PC-3 (cell line): ENCODE results near the gene VASN. TPM values are rescaled to one million over a fixed set of nuclear protein-coding genes. Genes with fewer than 3 reads are reported as not detected.

ENCODE experiments used
- ATAC-seq: fragments of 200-7000 bp; cut with Tn5 transposase; 2 replicates; pipeline ENCODE4 v1.9.1; 2020; ENCODE audit warnings: mild to moderate bottlenecking, moderate library complexity
- BruUV-seq: library from RNA; stranded (reverse); fragments of 400-500 nt; replicated peaks from 2 replicates; lab custom pipeline; 2021; lab: Mats Ljungman, UMichigan
- CTCF ChIA-PET: fragments of 300-600 bp; sonication (Branson Sonifier 250); formaldehyde crosslinking; loops from one replicate; lab custom pipeline; 2022; ENCODE audit warnings: antibody characterized with exemption; lab: Charles Lee
- POLR2A ChIA-PET: fragments of 300-600 bp; sonication (Branson Sonifier 250); formaldehyde crosslinking; loops from one replicate; lab custom pipeline; 2022; ENCODE audit warnings: antibody characterized with exemption; ENCODE audit not compliant: unreplicated experiment; lab: Charles Lee
- DNase-seq: peaks from one replicate; pipeline ENCODE4 v3.0.0-alpha.2; 2015
- H2AFZ ChIP-seq: fragments of 300-600 bp; sonication (generic); 2 replicates; pipeline ENCODE4 v1.6.0; 2016; ENCODE audit warnings: antibody characterized with exemption, low read length
- H3F3A ChIP-seq: fragments of 300-600 bp; sonication (generic); one replicate; pipeline ENCODE4 v1.6.0; 2017; ENCODE audit warnings: antibody characterized with exemption, low read length, control low read depth, mild to moderate bottlenecking; ENCODE audit not compliant: unreplicated experiment
- H3K27ac ChIP-seq: fragments of 300-600 bp; sonication (generic); 2 replicates; pipeline ENCODE4 v1.5.1; 2016; ENCODE audit warnings: mild to moderate bottlenecking, low read length
- H3K27me3 ChIP-seq: fragments of 300-600 bp; sonication (generic); 2 replicates; pipeline ENCODE4 v1.6.1; 2016; ENCODE audit warnings: low read length, mixed read lengths
- H3K36me3 ChIP-seq: fragments of 300-600 bp; sonication (generic); 2 replicates; pipeline ENCODE4 v1.6.1; 2016; ENCODE audit warnings: low read depth, mixed run types, low read length, mixed read lengths
- H3K4me1 ChIP-seq: fragments of 300-600 bp; sonication (generic); 2 replicates; pipeline ENCODE4 v1.5.1; 2016; ENCODE audit warnings: low read length; ENCODE audit not compliant: insufficient read depth
- H3K4me2 ChIP-seq: fragments of 300-600 bp; sonication (generic); 2 replicates; pipeline ENCODE4 v1.6.0; 2016; ENCODE audit warnings: low read length
- H3K4me3 ChIP-seq: fragments of 300-600 bp; sonication (generic); 2 replicates; pipeline ENCODE4 v1.5.1; 2016; ENCODE audit warnings: mild to moderate bottlenecking, low read length, mixed read lengths
- H3K79me2 ChIP-seq: fragments of 300-600 bp; sonication (generic); 2 replicates; pipeline ENCODE4 v1.6.1; 2017; ENCODE audit warnings: low read length, mixed read lengths
- H3K9ac ChIP-seq: fragments of 300-600 bp; sonication (generic); 2 replicates; pipeline ENCODE4 v1.6.0; 2016; ENCODE audit warnings: mild to moderate bottlenecking, low read length
- H3K9me2 ChIP-seq: fragments of 300-600 bp; sonication (generic); replicated peaks from 2 replicates; pipeline ENCODE4 v1.6.1; 2016; ENCODE audit warnings: mixed run types, low read length, mixed read lengths
- H3K9me3 ChIP-seq: fragments of 300-600 bp; sonication (generic); 2 replicates; pipeline ENCODE4 v1.6.1; 2016; ENCODE audit warnings: low read length, mixed read lengths
- H4K20me1 ChIP-seq: fragments of 300-600 bp; sonication (generic); 2 replicates; pipeline ENCODE4 v1.6.1; 2016; ENCODE audit warnings: low read length, mixed read lengths
- CTCF ChIP-seq: fragments of 300-600 bp; sonication (generic); conservative IDR thresholded peaks from 2 replicates; pipeline ENCODE4 v1.5.1; 2017; ENCODE audit warnings: antibody characterized with exemption, low read depth, mild to moderate bottlenecking, low read length
- EZH2 ChIP-seq: fragments of 300-600 bp; sonication (generic); IDR thresholded peaks from one replicate; pipeline ENCODE4 v1.6.1; 2017; ENCODE audit warnings: antibody characterized with exemption, mild to moderate bottlenecking, low read length; ENCODE audit not compliant: unreplicated experiment
- EZH2phosphoT487 ChIP-seq: fragments of 300-600 bp; sonication (generic); IDR thresholded peaks from 2 replicates; pipeline ENCODE4 v1.6.1; 2018; ENCODE audit warnings: mild to moderate bottlenecking, antibody characterized with exemption, low read length, borderline replicate concordance
- intact Hi-C: fragments of 100-400 bp; cut with micrococcal nuclease; formaldehyde crosslinking; loops from 2 replicates; pipeline ENCODE4 v1.9.0; 2023
- total RNA-seq: library from RNA; depleted of rRNA; stranded (reverse); fragments of >200 nt; gene quantifications from 2 replicates; pipeline ENCODE4 v1.2.3, GENCODE V29; 2014

VASN gene
- total RNA-seq, 1 experiment from 2014 or later, result 12.2 TPM

- ChIA-PET CTCF (no interaction called here), POLR2A (no interaction called here)
- ATAC-seq, result no peak
- no TSS peak for BruUV-seq
- Histone ChIP-seq H3K27ac (no peak overlapping the region), H2AFZ (no peak overlapping the region), H3K4me2 (no peak overlapping the region), H3K79me2 (no peaks in the 10 kb centered on the region), H3K9me3 (no peaks in the 10 kb centered on the region), H3F3A (no peaks in the 10 kb centered on the region), H3K4me3 (no peak overlapping the region), H3K9me2 (no peaks in the 10 kb centered on the region), H3K4me1 (no peaks in the 10 kb centered on the region), H3K9ac (no peak overlapping the region), H3K27me3 (no peaks in the 10 kb centered on the region), H4K20me1 (no peaks in the 10 kb centered on the region), H3K36me3 (no peaks in the 10 kb centered on the region)
- no peak for DNase-seq
- TF ChIP-seq EZH2 (no peak), CTCF (no peak), EZH2phosphoT487 (no peak)
- intact Hi-C loops, result no loop called here
Measured at GRCh38 chr16:4334724-4335495, 36.7 kb upstream of the VASN start.

GRCh38 chr16:4336701-4337539, 34.7 kb upstream of the VASN start:
- ChIA-PET CTCF (no interaction called here), POLR2A (no interaction called here)
- Histone ChIP-seq H2AFZ (no peak overlapping the region), H3K4me1 (no peaks in the 10 kb centered on the region), H3F3A (no peaks in the 10 kb centered on the region), H3K79me2 (no peaks in the 10 kb centered on the region), H3K9me2 (no peaks in the 10 kb centered on the region), H3K4me3 (no peak overlapping the region), H3K27ac (no peak overlapping the region), H3K27me3 (no peaks in the 10 kb centered on the region), H3K9ac (no peak overlapping the region), H4K20me1 (no peaks in the 10 kb centered on the region), H3K36me3 (no peaks in the 10 kb centered on the region), H3K4me2 (no peak overlapping the region), H3K9me3 (no peaks in the 10 kb centered on the region)
- BruUV-seq, result no TSS peak
- TF ChIP-seq EZH2 (no peak), EZH2phosphoT487 (no peak), CTCF (no peak)
- no peak for DNase-seq
- no peak for ATAC-seq
- intact Hi-C loops, result no loop called here
